GM21737 (cell line): ENCODE data around the gene LMCD1.

ENCODE experiments used
- ATAC-seq: cut with Tn5 transposase; IDR thresholded peaks from one replicate; pipeline ENCODE4 v1.9.1; 2021; ENCODE audit warnings: mild to moderate bottlenecking, moderate library complexity; ENCODE audit not compliant: unreplicated experiment

LMCD1 gene

DNA sequence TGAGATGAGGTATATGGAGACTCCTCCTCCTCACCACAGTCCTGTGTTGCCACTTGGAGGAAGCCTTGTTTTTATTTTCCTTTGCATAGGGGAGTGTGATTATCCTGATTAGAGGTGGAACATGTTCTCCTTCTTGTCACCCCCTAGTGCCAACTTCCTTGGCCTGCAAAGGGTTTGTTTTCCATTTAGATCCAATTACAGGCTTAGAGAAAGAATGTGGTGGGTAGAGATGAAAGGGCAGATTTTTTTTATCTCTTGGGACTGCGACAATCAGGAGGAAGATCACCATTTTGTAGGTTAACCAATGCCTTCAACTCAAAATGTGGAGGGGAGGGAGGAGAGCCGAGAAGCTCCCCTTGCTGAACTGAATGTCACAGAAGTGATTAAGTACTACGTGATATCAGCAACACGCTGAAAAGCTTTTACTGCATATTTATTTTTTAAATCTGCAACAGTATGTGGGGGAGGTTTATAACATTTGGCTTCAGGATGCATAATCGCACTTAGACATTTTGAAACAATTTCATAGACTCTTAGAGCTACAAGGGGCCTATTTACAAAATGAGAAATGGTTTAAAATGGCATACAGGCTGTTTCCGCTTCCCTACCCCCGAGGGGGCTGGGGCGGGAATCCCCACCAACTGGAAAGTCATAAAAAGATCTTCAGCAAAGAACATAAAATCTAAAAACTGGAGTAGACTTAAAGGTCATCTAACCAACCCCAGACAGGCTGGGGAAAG, 2.4 kb downstream of the LMCD1 start:
- no peak for ATAC-seq

GRCh38 chr3:8504611-8504973, 3.0 kb downstream of the LMCD1 start:
- ATAC-seq: no peak

GRCh38 chr3:8505621-8506020, 4.0 kb downstream of the LMCD1 start:
- no peak for ATAC-seq

GRCh38 chr3:8506571-8507061, 5.0 kb downstream of the LMCD1 start:
- ATAC-seq: no peak

GRCh38 chr3:8507496-8507895, 5.9 kb downstream of the LMCD1 start:
- no peak for ATAC-seq

GRCh38 chr3:8509961-8510360, 8.3 kb downstream of the LMCD1 start:
- ATAC-seq: no peak

DNA sequence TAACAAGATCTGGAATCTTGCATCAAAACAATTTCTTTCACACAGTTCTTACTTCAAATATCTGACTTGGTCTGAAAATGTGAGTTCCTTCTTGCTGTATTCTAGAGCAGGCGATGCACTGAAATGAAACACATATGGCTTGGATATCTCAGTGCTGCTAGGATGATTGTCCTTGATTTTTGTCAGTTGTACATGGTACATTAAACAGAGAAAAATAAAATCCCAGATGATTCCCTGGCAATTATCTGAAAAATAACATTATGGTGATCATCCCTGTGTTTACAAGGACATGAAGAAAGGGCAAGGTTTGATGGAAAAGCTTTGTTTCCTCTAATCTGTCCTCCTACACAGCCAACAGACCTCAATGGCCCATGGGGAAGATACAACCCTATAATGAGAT, 10.6 kb downstream of the LMCD1 start:
- no peak for ATAC-seq

DNA sequence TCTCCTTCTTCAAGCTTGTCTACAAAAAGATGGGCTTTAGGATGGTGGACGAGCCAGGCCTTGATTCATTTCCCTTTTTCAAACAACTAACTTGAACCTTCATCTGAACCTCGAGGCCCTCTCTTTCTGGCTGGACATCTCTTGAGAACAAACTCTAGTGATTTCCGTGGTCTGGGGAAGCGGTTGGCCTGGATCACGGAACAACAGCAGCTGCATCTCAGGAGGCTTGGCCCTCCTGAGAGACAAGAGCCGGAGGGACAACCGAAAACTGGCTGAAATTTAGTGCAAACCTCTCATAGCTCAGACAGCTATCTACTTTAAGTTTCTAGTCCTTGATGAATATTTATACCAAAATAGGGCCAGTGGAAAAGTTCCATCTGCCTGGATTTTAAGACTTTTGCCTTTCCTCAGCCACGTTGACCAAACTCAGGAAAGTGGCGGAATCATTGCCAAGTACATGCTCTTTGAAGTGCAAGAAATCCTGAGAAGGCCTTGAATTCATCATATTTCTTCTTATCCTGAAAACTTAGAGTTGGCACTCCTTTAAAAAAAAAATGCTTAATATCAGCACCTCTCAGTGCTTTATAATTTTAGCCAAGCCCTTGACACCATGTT, 14.5 kb downstream of the LMCD1 start:
- ATAC-seq: no peak

DNA sequence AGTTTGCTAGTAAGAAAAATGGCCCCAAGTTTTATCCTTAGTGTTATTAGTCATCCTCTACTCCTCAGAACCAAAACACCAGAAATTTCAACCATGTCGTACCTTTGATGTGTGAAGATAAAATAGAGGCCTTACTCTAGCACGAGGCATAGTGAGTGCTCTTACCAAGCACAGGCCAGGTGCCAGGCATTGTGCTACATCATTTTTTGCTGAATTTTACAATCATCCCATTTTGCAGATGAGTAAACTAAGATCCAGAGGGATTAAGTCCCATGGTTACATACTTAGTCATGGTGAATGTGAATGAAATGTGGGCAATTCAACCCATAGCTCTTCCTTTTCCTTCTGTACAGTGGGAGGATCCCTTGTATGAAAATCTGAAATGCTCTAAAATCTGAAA, 15.2 kb downstream of the LMCD1 start:
- no peak for ATAC-seq

- no peak for ATAC-seq
Observed at GRCh38 chr3:8517487-8517886, 15.9 kb downstream of the LMCD1 start.

GRCh38 chr3:8518138-8518537, 16.5 kb downstream of the LMCD1 start:
- ATAC-seq: no peak

- ATAC-seq: no peak
Observed at GRCh38 chr3:8519156-8519555, 17.5 kb downstream of the LMCD1 start.

GRCh38 chr3:8519774-8520448, 18.3 kb downstream of the LMCD1 start:
- no peak for ATAC-seq

GRCh38 chr3:8520816-8521403, 19.3 kb downstream of the LMCD1 start:
- no peak for ATAC-seq

- ATAC-seq: no peak
Observed at GRCh38 chr3:8523041-8523440, 21.4 kb downstream of the LMCD1 start.

GRCh38 chr3:8524249-8524648, 22.6 kb downstream of the LMCD1 start:
- ATAC-seq: no peak

GRCh38 chr3:8524656-8525399, 23.2 kb downstream of the LMCD1 start:
- ATAC-seq: no peak

GRCh38 chr3:8525893-8526292, 24.3 kb downstream of the LMCD1 start:
- ATAC-seq: no peak

DNA sequence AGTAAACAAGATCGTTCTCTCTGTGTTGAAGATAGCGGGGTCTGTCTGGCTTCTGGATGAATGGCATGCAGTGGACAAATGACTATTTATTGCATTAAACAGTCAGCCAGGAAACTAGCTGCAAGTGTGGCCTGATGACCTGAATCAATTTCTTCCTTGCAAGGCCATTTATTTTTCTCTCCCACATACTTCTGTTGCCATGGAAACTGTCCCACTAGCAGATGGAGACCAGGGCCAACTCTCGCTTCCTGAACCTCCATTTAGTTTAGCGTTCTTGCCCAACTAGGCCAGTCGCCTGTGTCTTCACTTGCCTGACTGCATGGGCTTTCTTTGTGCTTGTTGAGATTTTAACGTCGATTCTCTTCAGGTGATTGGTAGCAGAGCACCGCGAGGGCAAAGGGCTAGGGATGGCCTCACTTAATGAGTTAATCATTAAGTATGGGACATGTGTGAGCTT, 27.6 kb downstream of the LMCD1 start:
- ATAC-seq: no peak

DNA sequence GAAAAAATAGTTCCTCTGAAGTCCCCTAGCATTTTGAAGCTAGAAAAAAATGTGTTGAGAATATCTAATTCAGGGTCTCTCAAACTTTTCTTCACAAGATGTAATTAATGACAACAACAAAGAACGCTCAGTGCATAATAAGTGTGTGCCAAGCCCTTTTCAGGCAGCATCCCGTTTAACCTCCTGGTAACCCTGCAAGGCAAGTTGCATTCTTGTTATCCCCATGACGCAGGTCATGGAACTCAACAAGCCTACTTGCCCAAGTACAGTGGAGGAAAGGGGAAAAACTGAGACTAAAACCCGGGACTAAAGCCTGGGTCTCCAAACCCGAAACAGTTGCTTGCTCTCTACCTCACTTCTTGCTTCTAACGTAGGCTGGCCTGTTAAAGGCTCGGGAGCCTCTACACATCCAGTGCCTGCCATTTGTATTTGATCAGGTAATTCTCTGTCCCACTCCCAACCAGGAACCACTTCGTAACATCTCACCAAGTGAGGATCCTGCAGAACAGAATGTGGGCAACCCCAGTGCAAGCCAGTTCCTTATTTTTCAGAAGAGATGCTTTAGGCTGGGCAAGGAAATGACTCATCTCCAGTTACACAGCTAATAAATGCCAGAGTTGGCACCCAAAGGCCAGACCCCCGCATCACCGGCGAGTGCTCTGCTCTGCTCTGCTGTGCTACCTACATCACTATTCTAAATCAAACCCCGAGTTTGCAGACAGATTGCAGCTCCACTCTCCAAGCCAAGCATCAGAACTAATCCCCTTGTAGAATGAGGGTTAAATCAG, 28.3 kb downstream of the LMCD1 start:
- ATAC-seq: no peak
